ENCODE data around the gene ABHD5.
"Not testable (repeated sequence)": the region's sequence is repeated elsewhere in the genome, so short reads cannot be mapped to it uniquely, and the experiment has no call there.

The ABHD5 gene

DNA sequence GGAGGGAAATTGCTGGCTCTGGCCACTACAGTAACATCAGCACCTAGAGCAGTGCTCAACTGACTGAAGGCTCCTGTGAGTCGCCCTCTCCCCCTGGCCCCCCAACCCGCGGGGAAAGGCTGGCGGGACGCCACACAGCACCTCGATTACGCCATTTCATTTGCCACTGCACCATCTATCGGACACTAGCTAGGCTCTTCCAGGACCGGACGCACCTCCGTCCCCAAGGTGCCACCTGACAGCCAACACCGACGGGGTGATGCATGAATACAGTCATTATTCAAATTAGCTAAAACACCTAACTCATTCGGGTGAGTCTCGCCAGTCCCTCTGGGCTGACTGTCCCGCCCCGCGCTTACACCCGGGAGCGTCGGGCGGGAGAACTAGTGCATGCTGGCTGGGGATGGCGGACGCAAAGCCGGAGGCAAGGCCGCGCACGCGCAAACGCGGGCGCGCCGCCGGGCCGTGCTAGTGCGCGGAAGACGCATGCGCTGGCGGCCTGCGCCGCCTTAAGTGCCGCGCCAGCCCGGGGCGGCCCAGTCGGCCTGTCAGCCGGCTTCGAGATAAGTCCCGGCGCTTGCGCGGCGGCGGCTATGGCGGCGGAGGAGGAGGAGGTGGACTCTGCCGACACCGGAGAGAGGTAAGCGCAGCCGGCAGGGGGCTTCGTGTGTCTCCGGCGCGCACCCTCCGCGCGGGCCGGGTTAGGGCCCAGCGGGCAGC, at the start of gene ABHD5:
Gene ABHD5 (plus strand): TSS at position 539 of the 720 bp plus-strand sequence. CDS start 55 bp downstream, at position 594.
- DNase-seq = peak; percentile 89

- no peak for DNase-seq
Observed at GRCh38 chr3:43641306-43642114, 49.2 kb upstream of the ABHD5 start.

GRCh38 chr3:43644443-43644842, 46.3 kb upstream of the ABHD5 start:
- no peak for DNase-seq

DNA sequence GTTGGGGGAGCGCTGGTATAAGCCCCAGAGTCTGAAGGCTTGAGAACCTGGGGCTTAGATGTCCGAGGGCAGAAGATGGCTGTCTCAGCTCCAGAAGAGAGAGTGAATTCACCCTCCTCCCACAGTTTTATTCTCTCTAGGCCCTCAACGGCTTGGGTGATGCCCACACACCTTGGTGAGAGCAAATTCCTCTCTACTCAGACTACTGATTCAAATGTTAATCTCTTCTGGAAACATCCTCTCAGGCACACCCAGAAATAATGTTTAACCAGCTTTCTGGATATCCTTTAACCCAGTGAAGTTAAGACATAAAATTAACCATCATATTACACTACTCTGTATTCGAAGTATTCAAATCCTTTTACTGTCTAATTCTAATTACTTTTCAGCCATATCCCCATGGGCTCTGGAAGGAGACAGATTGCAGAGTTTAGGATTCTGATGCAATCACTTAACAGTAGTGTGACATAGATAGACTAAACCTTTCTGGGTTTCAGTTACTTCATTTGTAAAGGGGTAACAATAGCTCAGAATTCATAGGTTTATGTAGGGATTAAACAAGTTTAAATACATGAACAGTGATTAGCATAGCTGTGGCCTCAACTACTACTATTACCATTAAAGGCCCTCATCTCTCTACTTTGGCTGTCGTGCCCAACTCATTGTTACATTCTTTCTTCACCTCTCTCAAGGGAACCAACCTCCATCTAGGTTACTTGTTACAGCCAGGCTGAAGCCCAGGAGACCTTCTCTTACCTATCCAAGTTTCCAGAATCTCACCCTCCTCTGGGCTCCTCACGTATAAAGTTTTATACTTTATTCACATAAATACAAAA, 43.2 kb upstream of the ABHD5 start:
- DNase-seq = no peak

DNA sequence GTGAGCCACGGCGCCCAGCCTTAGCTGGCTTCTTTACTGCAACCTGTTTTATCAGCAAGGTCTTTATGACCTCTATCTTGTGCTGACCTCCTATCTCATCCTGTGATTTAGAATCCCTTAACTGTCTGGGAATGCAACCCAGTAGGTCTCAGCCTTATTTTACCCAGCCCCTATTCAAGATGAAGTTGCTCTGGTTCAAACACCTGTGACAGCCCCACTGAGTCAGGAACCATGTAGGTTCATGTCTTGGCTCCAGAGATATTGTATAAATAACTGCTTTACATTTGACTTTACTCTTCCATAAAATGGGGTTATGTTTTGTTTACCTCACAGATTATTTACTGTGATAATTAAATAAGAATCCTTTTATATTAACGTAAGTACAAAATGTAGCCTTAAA, 41.8 kb upstream of the ABHD5 start:
- DNase-seq = no peak

GRCh38 chr3:43649365-43649968, 41.3 kb upstream of the ABHD5 start:
- no peak for DNase-seq

- DNase-seq = no peak
Observed at GRCh38 chr3:43650345-43650744, 40.4 kb upstream of the ABHD5 start.

DNA sequence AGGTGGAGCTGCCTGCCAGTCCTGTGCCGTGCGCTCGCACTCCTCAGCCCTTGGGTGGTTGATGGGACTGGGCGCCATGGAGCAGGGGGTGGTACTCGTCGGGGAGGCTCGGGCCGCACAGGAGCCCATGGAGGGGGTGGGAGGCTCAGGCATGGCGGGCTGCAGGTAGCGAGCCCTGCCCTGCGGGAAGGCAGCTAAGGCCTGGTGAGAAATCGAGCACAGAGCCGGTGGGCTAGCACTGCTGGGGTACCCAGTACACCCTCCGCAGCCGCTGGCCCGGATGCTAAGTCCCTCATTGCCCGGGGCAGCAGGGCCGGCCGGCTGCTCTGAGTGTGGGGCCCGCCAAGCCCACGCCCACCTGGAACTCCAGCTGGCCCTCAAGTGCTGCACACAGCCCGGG, 34.3 kb upstream of the ABHD5 start:
- DNase-seq = not testable (repeated sequence)

DNA sequence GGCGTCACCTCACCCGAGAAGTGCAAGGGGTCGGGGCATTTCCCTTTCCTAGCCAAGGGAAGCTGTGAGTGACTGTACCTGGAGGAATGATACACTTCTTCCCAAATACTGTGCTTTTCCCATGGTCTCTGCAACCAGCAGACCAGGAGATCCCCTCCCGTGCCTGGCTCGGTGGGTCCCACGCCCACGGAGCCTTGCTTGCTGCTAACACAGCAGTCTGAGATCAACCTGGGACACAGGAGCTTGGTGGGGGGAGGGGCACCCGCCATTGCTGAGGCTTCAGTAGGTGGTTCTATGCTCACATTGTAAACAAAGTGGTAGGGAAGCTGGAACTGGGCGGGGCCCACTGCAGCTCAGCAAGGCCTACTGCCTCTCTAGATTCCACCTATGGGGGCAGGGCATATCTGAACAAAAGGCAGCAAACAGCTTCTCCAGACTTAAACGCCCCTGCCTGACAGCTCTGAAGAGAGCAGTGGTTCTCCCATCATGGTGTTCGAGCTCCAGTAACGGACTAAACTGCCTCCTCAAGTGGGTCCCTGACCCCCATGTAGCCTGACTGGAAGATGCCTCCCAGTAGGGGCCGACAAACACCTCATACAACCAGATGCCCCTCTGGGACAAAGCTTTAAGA, 31.4 kb upstream of the ABHD5 start:
- no peak for DNase-seq

DNA sequence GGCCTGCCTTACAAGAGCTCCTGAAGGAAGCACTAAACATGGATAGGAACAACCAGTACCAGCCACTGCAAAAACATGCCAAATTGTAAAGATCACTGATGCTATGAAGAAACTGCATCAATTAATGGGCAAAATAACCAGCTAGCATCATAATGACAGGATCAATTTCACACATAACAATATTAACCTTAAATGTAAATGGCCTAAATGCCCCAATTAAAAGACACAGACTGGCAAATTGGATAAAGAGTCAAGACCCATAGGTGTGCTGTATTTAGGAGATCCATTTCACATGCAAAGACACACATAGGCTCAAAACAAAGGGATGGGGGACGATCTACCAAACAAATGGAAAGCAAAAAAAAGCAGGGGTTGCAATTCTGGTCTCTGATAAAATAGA, 29.4 kb upstream of the ABHD5 start:
- not testable (repeated sequence) for DNase-seq

GRCh38 chr3:43665011-43665410, 25.7 kb upstream of the ABHD5 start:
- DNase-seq = not testable (repeated sequence)

DNA sequence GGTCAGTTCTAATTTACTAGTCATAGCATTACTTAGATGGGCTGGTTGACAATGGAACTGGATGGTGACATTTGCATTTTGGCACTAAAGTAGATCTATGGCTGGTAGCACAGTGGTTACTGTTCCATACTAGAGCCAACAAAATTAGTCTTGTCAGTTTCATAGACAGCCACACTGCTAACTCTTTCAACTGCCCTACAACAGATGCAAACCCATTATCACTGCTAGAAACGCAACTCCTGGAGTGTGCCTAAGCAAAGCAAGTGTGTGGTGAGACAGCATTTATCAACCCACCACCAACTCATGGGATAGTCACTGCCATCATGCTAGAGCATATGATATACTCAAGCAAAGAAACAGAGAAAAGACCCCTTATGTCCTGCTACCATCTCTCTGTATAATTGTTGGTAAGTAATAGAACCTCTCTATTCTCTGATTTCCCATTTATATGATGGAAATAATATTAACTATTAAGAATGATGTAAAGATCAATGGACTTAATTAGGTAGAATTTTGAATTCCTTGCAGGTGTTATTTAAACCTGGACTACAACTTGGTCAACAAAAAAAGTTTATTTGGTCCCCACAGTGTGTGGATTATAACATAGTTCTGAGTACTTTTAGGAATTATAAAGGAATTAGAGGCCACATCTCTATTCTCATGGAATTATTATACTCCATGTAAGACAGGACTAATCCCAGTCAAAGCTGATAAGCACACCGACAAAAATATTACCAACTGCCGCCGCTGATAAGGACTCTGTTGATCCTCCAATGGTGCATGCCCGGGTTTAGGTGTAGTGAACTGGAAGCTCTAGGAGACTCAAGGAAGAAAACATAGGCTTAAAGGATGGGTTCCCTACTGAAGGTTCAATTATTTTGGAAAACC, 19.9 kb upstream of the ABHD5 start:
- no peak for DNase-seq

DNA sequence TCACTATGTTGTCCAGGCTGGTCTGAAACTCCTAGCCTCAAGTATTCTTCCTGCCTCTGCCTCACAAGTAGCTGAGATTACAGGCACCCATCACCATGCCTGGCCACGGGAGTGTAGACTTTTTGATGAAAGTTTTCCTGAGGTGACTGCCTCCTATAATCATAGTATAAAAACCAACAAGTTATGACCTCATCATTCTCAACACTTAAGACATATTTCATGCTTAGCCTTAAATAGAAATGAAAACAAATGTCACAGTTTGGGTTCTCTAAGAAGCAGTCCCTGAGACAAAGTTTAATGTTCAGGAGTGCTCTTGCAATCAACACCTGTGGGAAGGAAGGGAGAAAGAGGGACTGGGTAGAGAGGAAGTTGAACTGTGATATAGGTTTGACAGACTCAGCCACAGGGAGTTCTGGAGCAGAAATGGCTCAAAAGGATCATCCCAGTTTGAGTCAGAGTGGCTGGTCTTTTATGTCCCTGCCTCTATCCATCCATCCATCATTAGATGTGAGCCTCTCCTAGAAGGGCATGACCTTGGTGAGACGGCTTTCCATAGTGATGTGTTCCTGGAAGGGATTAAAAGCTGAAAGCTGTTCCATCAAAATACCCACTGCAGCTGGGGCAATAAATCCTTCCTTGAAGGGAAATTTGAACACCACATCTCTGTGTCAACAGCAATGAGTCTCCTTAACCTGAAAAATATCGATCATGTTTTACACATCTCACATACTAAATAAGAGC, 16.2 kb upstream of the ABHD5 start:
- no peak for DNase-seq

- no peak for DNase-seq
Observed at GRCh38 chr3:43675593-43675992, 15.1 kb upstream of the ABHD5 start.

DNA sequence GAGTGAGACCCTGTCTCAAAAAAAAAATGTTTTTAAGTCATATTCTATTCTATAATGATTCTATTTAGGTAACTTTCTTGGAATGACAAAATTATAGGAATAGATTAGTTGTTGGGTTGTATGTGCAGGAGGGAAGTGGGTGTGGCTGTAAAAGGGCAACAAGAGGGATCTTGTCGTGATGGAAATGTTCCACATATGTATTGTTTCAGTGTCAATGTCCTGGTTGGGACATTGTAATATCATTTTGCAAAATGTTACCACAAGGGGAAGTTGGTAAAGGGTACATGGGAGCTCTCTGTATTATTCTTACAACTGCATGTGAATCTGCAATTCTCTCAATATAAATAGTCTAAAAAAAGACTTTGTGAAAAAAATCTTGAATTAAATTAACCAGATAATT, 14.3 kb upstream of the ABHD5 start:
- DNase-seq = no peak

DNA sequence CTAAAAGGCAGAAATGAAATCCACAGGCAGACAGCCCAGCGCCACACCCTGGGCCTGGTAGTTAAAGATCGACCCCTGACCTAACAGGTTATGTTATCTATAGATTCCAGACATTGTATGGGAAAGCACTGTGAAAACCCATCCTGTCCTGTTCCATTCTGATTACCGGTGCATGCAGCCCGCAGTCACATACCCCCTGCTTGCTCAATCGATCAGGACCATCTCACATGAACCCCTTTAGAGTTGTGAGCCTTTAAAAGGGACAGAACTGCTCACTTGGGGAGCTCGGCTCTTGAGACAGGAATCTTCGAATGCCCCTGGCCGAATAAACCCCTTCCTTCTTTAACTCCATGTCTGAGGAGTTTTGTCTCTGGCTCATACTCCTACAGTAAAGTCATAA, 12.4 kb upstream of the ABHD5 start:
- not testable (repeated sequence) for DNase-seq

GRCh38 chr3:43678887-43679449, 11.8 kb upstream of the ABHD5 start:
- not testable (repeated sequence) for DNase-seq

GRCh38 chr3:43680857-43681256, 9.9 kb upstream of the ABHD5 start:
- DNase-seq = not testable (repeated sequence)

- no peak for DNase-seq
Observed at GRCh38 chr3:43684944-43685343, 5.8 kb upstream of the ABHD5 start.

- DNase-seq = no peak
Observed at GRCh38 chr3:43685921-43686320, 4.8 kb upstream of the ABHD5 start.

Measured in stimulated activated CD4-positive, alpha-beta T cell treated with anti-CD3 and anti-CD28 coated beads, Interleukin-15, amount 100 ng/mL, for 24 hours (primary cell).